NCI-H187 treated with DMSO at 0.1 percent for 48 hours (cell line): Measurements from ENCODE around the gene MARCHF9.

Source experiments
- DNase-seq: peaks from one replicate; lab custom pipeline; 2025; lab: John Stamatoyannopoulos, UW

Gene MARCHF9

GRCh38 chr12:57724936-57725740, 29.8 kb upstream of the MARCHF9 start:
- DNase-seq: no peak

GRCh38 chr12:57725851-57726150, 29.1 kb upstream of the MARCHF9 start:
- DNase-seq: no peak

- peak; percentile 39 for DNase-seq
Measured at GRCh38 chr12:57726151-57726883, 28.6 kb upstream of the MARCHF9 start.

- DNase-seq: no peak
Measured at GRCh38 chr12:57726884-57727757, 27.8 kb upstream of the MARCHF9 start.

GRCh38 chr12:57727758-57728395, 27.0 kb upstream of the MARCHF9 start:
- no peak for DNase-seq

- DNase-seq: no peak
Measured at GRCh38 chr12:57729321-57729844, 25.5 kb upstream of the MARCHF9 start.

GRCh38 chr12:57730336-57731067, 24.4 kb upstream of the MARCHF9 start:
- DNase-seq: no peak

GRCh38 chr12:57731411-57732080, 23.4 kb upstream of the MARCHF9 start:
- no peak for DNase-seq

- no peak for DNase-seq
Measured at GRCh38 chr12:57732270-57732669, 22.6 kb upstream of the MARCHF9 start.

- no peak for DNase-seq
Measured at GRCh38 chr12:57732726-57733593, 21.9 kb upstream of the MARCHF9 start.

- no peak for DNase-seq
Measured at GRCh38 chr12:57733928-57734327, 21.0 kb upstream of the MARCHF9 start.

- DNase-seq: no peak
Measured at GRCh38 chr12:57734591-57734990, 20.3 kb upstream of the MARCHF9 start.

GRCh38 chr12:57735198-57735855, 19.6 kb upstream of the MARCHF9 start:
- no peak for DNase-seq

GRCh38 chr12:57735952-57736740, 18.8 kb upstream of the MARCHF9 start:
- no peak for DNase-seq

- no peak for DNase-seq
Measured at GRCh38 chr12:57736741-57737466, 18.0 kb upstream of the MARCHF9 start.

GRCh38 chr12:57737467-57738460, 17.1 kb upstream of the MARCHF9 start:
- no peak for DNase-seq
